HTERT RPE-1 (cell line): ENCODE measurements around the gene PLA2G2C.

Source experiments
- in situ Hi-C: fragments of 300-500 bp; cut with MboI; formaldehyde crosslinking; loops from 4 replicates; pipeline ENCODE4 v1.14.3; 2020; ENCODE audit warnings: low sequenced_read_pairs

PLA2G2C gene

GRCh38 chr1:20209471-20209870 lies 23.2 kb upstream of the PLA2G2C start:
- in situ Hi-C loops = no loop called here

- in situ Hi-C loops = no loop called here
These were observed 21.2 kb upstream of the PLA2G2C start for GRCh38 chr1:20207546-20207945.

GRCh38 chr1:20202166-20202565 lies 15.8 kb upstream of the PLA2G2C start:
- in situ Hi-C loops = no loop called here

GRCh38 chr1:20200966-20201365 lies 14.6 kb upstream of the PLA2G2C start:
- in situ Hi-C loops = no loop called here

DNA sequence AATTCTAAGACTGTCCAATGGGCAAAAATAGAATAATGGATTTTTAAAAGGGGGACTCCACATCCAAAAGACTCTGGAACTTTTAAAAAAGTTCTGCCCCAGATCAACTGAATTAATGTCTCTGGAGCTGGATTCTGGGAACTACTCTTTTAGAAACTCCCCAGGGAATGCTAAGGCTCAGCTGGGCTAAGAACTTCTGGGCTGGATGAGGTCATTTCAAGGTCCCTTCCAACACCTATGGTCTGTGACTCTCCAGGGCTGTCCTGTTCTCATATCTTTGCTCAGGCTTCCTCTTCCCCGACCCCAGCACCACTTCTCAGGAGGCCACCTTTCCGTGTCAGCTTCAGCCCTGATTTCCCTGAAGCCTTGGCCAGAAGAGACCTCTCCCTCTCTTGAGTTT lies 13.5 kb upstream of the PLA2G2C start:
- in situ Hi-C loops = no loop called here

DNA sequence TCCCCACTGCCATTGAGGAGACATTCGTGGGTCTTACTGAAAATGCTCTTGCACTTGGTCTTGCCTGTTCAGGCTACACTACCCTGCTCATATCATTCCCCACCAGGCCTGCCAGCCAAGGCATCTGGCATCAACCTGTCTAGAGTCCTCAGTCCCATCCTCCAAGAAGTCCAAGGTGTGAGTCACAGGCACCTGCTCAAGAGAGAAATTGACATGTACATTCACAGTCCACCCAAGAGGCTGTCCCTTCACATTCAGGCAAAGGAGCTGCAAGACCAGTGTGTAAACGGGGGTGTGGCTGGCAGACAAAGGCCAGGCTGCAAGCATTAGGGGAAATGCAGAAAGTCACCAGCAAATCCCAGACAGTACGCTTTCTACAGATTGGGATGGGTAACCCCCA lies 13.1 kb upstream of the PLA2G2C start:
- in situ Hi-C loops = no loop called here

- in situ Hi-C loops = no loop called here
These were observed 12.6 kb upstream of the PLA2G2C start for GRCh38 chr1:20198918-20199317.

GRCh38 chr1:20198296-20198695 lies 12.0 kb upstream of the PLA2G2C start:
- in situ Hi-C loops = no loop called here

GRCh38 chr1:20197329-20197791 lies 11.0 kb upstream of the PLA2G2C start:
- in situ Hi-C loops = no loop called here

- in situ Hi-C loops = no loop called here
These were observed 9.1 kb upstream of the PLA2G2C start for GRCh38 chr1:20195462-20195780.

GRCh38 chr1:20194757-20195461 lies 8.6 kb upstream of the PLA2G2C start:
- in situ Hi-C loops = no loop called here

GRCh38 chr1:20194224-20194623 lies 7.9 kb upstream of the PLA2G2C start:
- in situ Hi-C loops = no loop called here

- in situ Hi-C loops = no loop called here
These were observed 6.6 kb upstream of the PLA2G2C start for GRCh38 chr1:20192871-20193411.

DNA sequence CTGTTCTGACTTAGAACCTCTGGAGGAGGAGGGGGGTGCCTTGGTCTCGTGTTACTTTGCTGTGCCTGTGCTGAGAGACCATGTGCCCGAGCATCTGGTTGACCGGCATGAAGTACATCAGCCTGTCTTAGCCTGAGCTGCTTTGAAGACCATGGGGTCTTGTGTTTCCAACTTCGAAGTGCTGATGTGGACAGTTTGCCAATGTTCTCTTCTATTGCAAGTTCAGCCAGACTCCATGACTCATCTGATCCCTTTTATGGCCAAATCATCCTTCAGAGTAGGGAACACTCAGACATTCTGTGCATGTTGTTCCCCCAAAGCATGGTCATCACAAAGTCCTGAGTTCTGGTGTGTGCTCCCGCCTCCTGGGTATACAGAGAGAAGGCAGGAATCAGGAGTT lies 6.0 kb upstream of the PLA2G2C start:
- in situ Hi-C loops = no loop called here

- in situ Hi-C loops = no loop called here
These were observed 5.0 kb upstream of the PLA2G2C start for GRCh38 chr1:20191266-20191825.

GRCh38 chr1:20190256-20191160 lies 4.2 kb upstream of the PLA2G2C start:
- in situ Hi-C loops = no loop called here

DNA sequence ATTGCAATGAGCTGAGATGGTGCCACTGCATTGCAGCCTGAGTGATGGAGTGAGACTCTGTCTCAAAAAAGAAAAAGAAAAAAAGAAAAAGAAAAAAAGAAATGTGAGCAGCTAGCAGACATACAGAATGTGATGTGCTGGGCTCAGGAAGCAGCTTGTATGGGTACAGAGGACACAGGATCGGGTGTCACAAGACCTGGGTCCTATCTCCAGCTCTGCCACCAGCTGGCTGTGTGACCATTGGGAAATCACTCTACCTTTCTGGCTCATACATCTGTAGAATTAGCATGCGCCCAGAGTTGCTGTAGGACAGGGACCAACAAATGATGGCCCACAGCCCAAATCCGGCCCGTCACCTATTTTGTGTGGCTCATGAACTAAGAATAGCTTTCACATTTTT lies 3.3 kb upstream of the PLA2G2C start:
- in situ Hi-C loops = no loop called here

GRCh38 chr1:20188455-20188817 lies 2.1 kb upstream of the PLA2G2C start:
- in situ Hi-C loops = no loop called here

GRCh38 chr1:20187813-20188454 lies 1.6 kb upstream of the PLA2G2C start:
- in situ Hi-C loops = no loop called here

- in situ Hi-C loops = no loop called here
These were observed 940 bp upstream of the PLA2G2C start for GRCh38 chr1:20187103-20187812.
